Activated CD4-positive, alpha-beta T cell treated with anti-CD3 and anti-CD28 coated beads, Interleukin-2, Interleukin-6, amounts not matched to agents 100 ng/mL and 50 ng/mL, durations not matched to agents 16 hours and 8 hours (primary cell): Measurements from ENCODE around the gene ADAMTS17.

ENCODE experiments used
- DNase-seq: peaks from one replicate; pipeline ENCODE4 v3.0.0-alpha.2; 2020

The ADAMTS17 gene

GRCh38 chr15:100220058-100220768, 121.6 kb downstream of the ADAMTS17 start:
- DNase-seq = no peak

GRCh38 chr15:100218434-100218833, 123.3 kb downstream of the ADAMTS17 start:
- DNase-seq = no peak

GRCh38 chr15:100216182-100216581, 125.6 kb downstream of the ADAMTS17 start:
- no peak for DNase-seq

- DNase-seq = no peak
Observed at GRCh38 chr15:100215843-100216169, 126.0 kb downstream of the ADAMTS17 start.

GRCh38 chr15:100215031-100215842, 126.5 kb downstream of the ADAMTS17 start:
- no peak for DNase-seq

- DNase-seq = no peak
Observed at GRCh38 chr15:100211855-100212850, 129.6 kb downstream of the ADAMTS17 start.

- no peak for DNase-seq
Observed at GRCh38 chr15:100210338-100210737, 131.4 kb downstream of the ADAMTS17 start.

GRCh38 chr15:100208921-100209603, 132.7 kb downstream of the ADAMTS17 start:
- DNase-seq = no peak

- no peak for DNase-seq
Observed at GRCh38 chr15:100207053-100207452, 134.7 kb downstream of the ADAMTS17 start.

- no peak for DNase-seq
Observed at GRCh38 chr15:100206643-100207042, 135.1 kb downstream of the ADAMTS17 start.

- no peak for DNase-seq
Observed at GRCh38 chr15:100205549-100206295, 136.1 kb downstream of the ADAMTS17 start.

- DNase-seq = no peak
Observed at GRCh38 chr15:100204771-100205170, 137.0 kb downstream of the ADAMTS17 start.

- DNase-seq = no peak
Observed at GRCh38 chr15:100204211-100204610, 137.6 kb downstream of the ADAMTS17 start.

- DNase-seq = no peak
Observed at GRCh38 chr15:100202309-100202960, 139.3 kb downstream of the ADAMTS17 start.

GRCh38 chr15:100201376-100202280, 140.1 kb downstream of the ADAMTS17 start:
- no peak for DNase-seq

GRCh38 chr15:100200287-100200880, 141.4 kb downstream of the ADAMTS17 start:
- DNase-seq = no peak

- no peak for DNase-seq
Observed at GRCh38 chr15:100199711-100200286, 142.0 kb downstream of the ADAMTS17 start.

GRCh38 chr15:100198442-100198841, 143.3 kb downstream of the ADAMTS17 start:
- no peak for DNase-seq

GRCh38 chr15:100196326-100197058, 145.3 kb downstream of the ADAMTS17 start:
- no peak for DNase-seq
